Liver (tissue), 9 donors: Measurements from ENCODE around the gene SLC12A7. TPM values are rescaled to one million over a fixed set of nuclear protein-coding genes. Genes with fewer than 3 reads are reported as not detected.

Experiments
- DNase-seq: peaks from one replicate; pipeline ENCODE4 v3.0.0-alpha.2; 2017; ENCODE audit warnings: low spot score
- H3K27ac ChIP-seq, 2 donors: one replicate each; pipeline ENCODE4 v1.7.0; 2013; ENCODE audit warnings: inconsistent platforms in 2 of 2, low read length in 2 of 2, control low read depth in 1 of 2, low read depth in 1 of 2, mild to moderate bottlenecking in 1 of 2
- H3K27me3 ChIP-seq, 4 donors: one replicate each; pipeline versions ENCODE4 v1.6.1 to v1.7.0; 2013; ENCODE audit warnings: low read length in 3 of 4, inconsistent platforms in 1 of 4, mild to moderate bottlenecking in 1 of 4, moderate library complexity in 1 of 4; ENCODE audit not compliant: control insufficient read depth in 4 of 4, insufficient read depth in 4 of 4
- H3K36me3 ChIP-seq, 4 donors: one replicate each; pipeline versions ENCODE4 v1.6.1 to v1.7.0; 2013; ENCODE audit warnings: low read length in 3 of 4, mild to moderate bottlenecking in 3 of 4, low read depth in 1 of 4, moderate library complexity in 1 of 4; ENCODE audit not compliant: control insufficient read depth in 4 of 4, insufficient read depth in 3 of 4
- H3K4me1 ChIP-seq, 4 donors: one replicate each; pipeline versions ENCODE4 v1.6.1 to v1.7.0; 2013; ENCODE audit warnings: low read length in 3 of 4, mild to moderate bottlenecking in 3 of 4, moderate library complexity in 1 of 4; ENCODE audit not compliant: control insufficient read depth in 4 of 4, insufficient read depth in 4 of 4
- H3K4me3 ChIP-seq, 3 donors: one replicate each; pipeline versions ENCODE4 v1.6.1 to v1.7.0; 2013; ENCODE audit warnings: low read length in 3 of 3, control low read depth in 1 of 3, low read depth in 1 of 3, mild to moderate bottlenecking in 1 of 3
- H3K9ac ChIP-seq, 2 donors: one replicate each; pipeline ENCODE4 v1.7.0; 2013; ENCODE audit warnings: low read length in 2 of 2, mild to moderate bottlenecking in 2 of 2, moderate library complexity in 2 of 2, control low read depth in 1 of 2, low read depth in 1 of 2
- H3K9me3 ChIP-seq, 4 donors: one replicate each; pipeline versions ENCODE4 v1.6.1 to v1.7.0; 2013; ENCODE audit warnings: low read length in 3 of 4; ENCODE audit not compliant: control insufficient read depth in 4 of 4
- ATF3 ChIP-seq: IDR thresholded peaks from 2 replicates; pipeline ENCODE4 v1.6.1; 2016; ENCODE audit warnings: antibody characterized with exemption
- CTCF ChIP-seq: fragments of 150-350 bp; IDR thresholded peaks from 2 replicates; pipeline ENCODE4 v1.5.1; 2017; ENCODE audit warnings: improper control_type of control experiment, low read depth, low read length; ENCODE audit not compliant: missing input control
- FOXA1 ChIP-seq: IDR thresholded peaks from 2 replicates; pipeline ENCODE4 v1.6.1; 2016; ENCODE audit warnings: antibody characterized with exemption
- FOXA2 ChIP-seq: IDR thresholded peaks from 2 replicates; pipeline ENCODE4 v1.6.1; 2016; ENCODE audit warnings: antibody characterized with exemption
- GABPA ChIP-seq, 2 donors: IDR thresholded peaks in 1 of 2; conservative IDR thresholded peaks in 1 of 2; 2 replicates each; pipeline ENCODE4 v1.6.1; 2016; ENCODE audit warnings: antibody characterized with exemption in 2 of 2, mild to moderate bottlenecking in 1 of 2, moderate library complexity in 1 of 2
- HNF4A ChIP-seq, 2 donors: conservative IDR thresholded peaks; 2 replicates each; pipeline ENCODE4 v1.6.1; 2016; ENCODE audit warnings: antibody characterized with exemption in 2 of 2, mild to moderate bottlenecking in 2 of 2
- JUND ChIP-seq, 2 donors: IDR thresholded peaks; 2 replicates each; pipeline ENCODE4 v1.6.1; 2016; ENCODE audit warnings: antibody characterized with exemption in 2 of 2
- MAX ChIP-seq: IDR thresholded peaks from 2 replicates; pipeline ENCODE4 v1.6.1; 2016; ENCODE audit warnings: antibody characterized with exemption
- RXRA ChIP-seq, 2 donors: IDR thresholded peaks; 2 replicates each; pipeline ENCODE4 v1.6.1; 2017 to 2018; ENCODE audit warnings: antibody characterized with exemption in 2 of 2, mild to moderate bottlenecking in 1 of 2
- TAF1 ChIP-seq: conservative IDR thresholded peaks from 2 replicates; pipeline ENCODE4 v1.6.1; 2016; ENCODE audit warnings: antibody characterized with exemption, mild to moderate bottlenecking
- YY1 ChIP-seq: IDR thresholded peaks from 2 replicates; pipeline ENCODE4 v1.6.1; 2016; ENCODE audit warnings: antibody characterized with exemption, mild to moderate bottlenecking
- ZBTB33 ChIP-seq: IDR thresholded peaks from 2 replicates; pipeline ENCODE4 v1.6.1; 2016; ENCODE audit warnings: antibody characterized with exemption
- WGBS: extraction: QIAGEN DNeasy Blood & Tissue Kit; methylation state at CpG from one replicate; pipeline ENCODE4 v1.1.7; 2013; 5-methylcytosine and 5-hydroxymethylcytosine counted together
- polyA plus RNA-seq, 2 donors: library from polyadenylated mRNA; stranded (reverse) in 1 of 2; unstranded in 1 of 2; fragments of 200-250 nt in 1 of 2; fragments of >200 nt in 1 of 2; fragmentation: Nextera tagmentation in 1 of 2; extraction: Ambion mirVana in 1 of 2; gene quantifications; one replicate each; pipeline versions ENCODE4 v1.2.1 to v1.2.3, GENCODE V29; 2013 to 2015
- total RNA-seq, 2 donors: library from RNA; depleted of rRNA; stranded (reverse); fragments of >200 nt; gene quantifications; one replicate each; pipeline ENCODE4 v1.2.3, GENCODE V29; 2014
- donor health status: healthy.
- donor health status: healthy.
- donor health status: healthy.
- donor health status: healthy.
- donor health status: healthy.

The SLC12A7 gene
- total and polyA plus RNA-seq, 4 donors, result 12.3 to 64.2 (median 28.9) TPM

GRCh38 chr5:1016036-1016435 lies 95.8 kb downstream of the SLC12A7 start:
- TF ChIP-seq HNF4A (conservative IDR thresholded peaks at IDR 0.05), result peak in 1 of 2 donors; percentile 15
- TF ChIP-seq RXRA (IDR thresholded peaks at IDR 0.05), result no peak
- no peak for TF ChIP-seq CTCF
- TF ChIP-seq YY1, result peak; percentile 67
- WGBS, result 71% methylated on average over 19 of the region's 19 CpGs

GRCh38 chr5:1015507-1015906 lies 96.4 kb downstream of the SLC12A7 start:
- Histone ChIP-seq H3K36me3 (no peaks in the 10 kb centered on the region), H3K4me3 (no peak overlapping the region), H3K9me3 (no peaks in the 10 kb centered on the region), H3K27ac (no peak overlapping the region), H3K4me1 (peaks cover 0 to 9% (median 3%) of the 10 kb centered on the region in 4 donors), H3K27me3 (no peaks in the 10 kb centered on the region), H3K9ac (no peak overlapping the region)
- 77% methylated on average over 10 of the region's 10 CpGs for WGBS
- DNase-seq, result no peak
- TF ChIP-seq ATF3 (no peak), FOXA2 (no peak), ZBTB33 (no peak), JUND (IDR thresholded peaks at IDR 0.05) (no peak), MAX (no peak)

More at GRCh38 chr5:1016036-1016435, 95.8 kb downstream of the SLC12A7 start:
- DNase-seq, result no peak
- no peak overlapping the region for H3K4me3 ChIP-seq
- no peaks in the 10 kb centered on the region for H3K36me3 ChIP-seq
- H3K27ac ChIP-seq, result no peak overlapping the region
- H3K9me3 ChIP-seq, result no peaks in the 10 kb centered on the region
- H3K9ac ChIP-seq, result no peak overlapping the region
- H3K27me3 ChIP-seq, result no peaks in the 10 kb centered on the region
- H3K4me1 ChIP-seq, result peaks cover 0 to 9% (median 3%) of the 10 kb centered on the region in 4 donors

GRCh38 chr5:1014781-1015221 lies 97.1 kb downstream of the SLC12A7 start:
- Histone ChIP-seq H3K4me3 (no peak overlapping the region), H3K9me3 (no peaks in the 10 kb centered on the region), H3K4me1 (peaks cover 0 to 9% (median 3%) of the 10 kb centered on the region in 4 donors), H3K27ac (no peak overlapping the region), H3K36me3 (no peaks in the 10 kb centered on the region), H3K27me3 (peaks cover 0 to 3% (median 1%) of the 10 kb centered on the region in 4 donors), H3K9ac (no peak overlapping the region)
- DNase-seq, result no peak
- WGBS, result 76% methylated on average over 17 of the region's 17 CpGs
- TF ChIP-seq GABPA (IDR thresholded peaks at IDR 0.05 in 1 of 2, conservative IDR thresholded peaks at IDR 0.05 in 1 of 2) (no peak), MAX (no peak), FOXA1 (no peak), YY1 (no peak), TAF1 (no peak)
